Type B pancreatic cell (in vitro differentiated cells): Measurements from ENCODE around the gene NYAP2. TPM values are rescaled to one million over a fixed set of nuclear protein-coding genes. Genes with fewer than 3 reads are reported as not detected.

ENCODE experiments used
- DNase-seq: peaks from one replicate; pipeline ENCODE4 v3.0.0; 2021; ENCODE audit warnings: mixed read lengths; ENCODE audit not compliant: unreplicated experiment; ENCODE audit errors: extremely low spot score
- H3K27ac Mint-ChIP-seq: 2 replicates; pipeline ENCODE4 v1.8.0; 2021; ENCODE audit warnings: mild to moderate bottlenecking, mixed read lengths
- H3K27me3 Mint-ChIP-seq: 2 replicates; pipeline ENCODE4 v1.8.0; 2021; ENCODE audit warnings: mixed read lengths
- H3K36me3 Mint-ChIP-seq: 2 replicates; pipeline ENCODE4 v1.8.0; 2021; ENCODE audit warnings: mixed read lengths
- H3K4me1 Mint-ChIP-seq: one replicate; pipeline ENCODE4 v1.8.0; 2021; ENCODE audit warnings: mixed read lengths; ENCODE audit not compliant: unreplicated experiment
- H3K4me3 Mint-ChIP-seq: 2 replicates; pipeline ENCODE4 v1.8.0; 2021; ENCODE audit warnings: mild to moderate bottlenecking, mixed read lengths
- H3K9me3 Mint-ChIP-seq: 2 replicates; pipeline ENCODE4 v1.8.0; 2021; ENCODE audit warnings: mixed read lengths
- total RNA-seq: library from RNA; stranded (reverse); gene quantifications from 2 replicates; pipeline ENCODE4 v1.2.1, GENCODE V29; 2021; ENCODE audit warnings: low replicate concordance
- TF ChIP-seq, protein P1 (sequence below): fragments of 200-600 bp; sonication (generic); conservative IDR thresholded peaks from 2 replicates; pipeline ENCODE4 v1.5.0; 2021; ENCODE audit warnings: antibody characterized with exemption, mild to moderate bottlenecking

Gene NYAP2
- total RNA-seq, 1 donor from 2014 or later, result 0.46 TPM

DNA sequence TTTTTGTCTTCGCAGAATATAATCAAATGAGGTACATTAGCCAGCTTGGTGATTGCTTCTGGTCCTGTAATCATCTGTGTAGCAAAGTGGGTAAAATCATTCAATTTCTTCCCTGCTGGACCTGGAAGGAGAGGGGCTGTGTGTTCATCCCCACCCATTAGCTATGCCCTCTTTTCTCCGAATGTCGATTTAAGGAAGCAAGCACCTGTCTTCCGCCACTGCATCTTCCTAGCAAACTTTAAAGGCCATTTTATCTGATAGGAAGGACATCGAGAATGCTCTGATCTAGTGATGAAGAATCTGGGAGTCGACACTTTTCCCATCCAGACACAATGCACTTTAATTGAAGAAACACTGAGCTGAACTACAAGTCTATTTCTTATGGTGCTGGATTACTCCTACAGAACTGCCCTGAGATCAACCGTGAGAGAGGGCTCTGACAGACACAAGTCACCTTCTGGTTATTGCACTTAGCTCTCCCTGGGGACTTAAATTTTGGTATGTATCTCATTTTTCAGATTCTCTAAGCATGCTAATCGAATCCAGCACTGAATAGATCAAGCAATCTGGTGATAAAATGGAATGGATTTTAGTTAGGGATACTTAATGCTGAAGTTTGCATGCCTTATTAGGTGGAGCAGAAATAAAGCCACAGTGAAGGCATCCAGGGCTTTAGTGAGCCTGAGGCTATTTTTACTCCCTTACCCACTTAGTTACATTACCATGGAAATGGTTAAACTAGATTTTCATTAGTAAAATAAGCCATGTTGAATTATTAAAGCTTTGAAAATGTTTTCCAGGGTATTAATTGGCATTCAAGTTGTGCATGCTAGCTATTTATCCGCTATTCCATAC, 1.3 kb downstream of the NYAP2 start:
- peaks cover 31% of the 10 kb centered on the region for H3K27me3 Mint-ChIP-seq
- no peaks in the 10 kb centered on the region for H3K36me3 Mint-ChIP-seq
- DNase-seq, result no peak
- no peak overlapping the region for H3K27ac Mint-ChIP-seq
- H3K9me3 Mint-ChIP-seq, result no peaks in the 10 kb centered on the region
- no peaks in the 10 kb centered on the region for H3K4me1 Mint-ChIP-seq
- H3K4me3 Mint-ChIP-seq, result no peak overlapping the region
- TF ChIP-seq, protein P1, sequence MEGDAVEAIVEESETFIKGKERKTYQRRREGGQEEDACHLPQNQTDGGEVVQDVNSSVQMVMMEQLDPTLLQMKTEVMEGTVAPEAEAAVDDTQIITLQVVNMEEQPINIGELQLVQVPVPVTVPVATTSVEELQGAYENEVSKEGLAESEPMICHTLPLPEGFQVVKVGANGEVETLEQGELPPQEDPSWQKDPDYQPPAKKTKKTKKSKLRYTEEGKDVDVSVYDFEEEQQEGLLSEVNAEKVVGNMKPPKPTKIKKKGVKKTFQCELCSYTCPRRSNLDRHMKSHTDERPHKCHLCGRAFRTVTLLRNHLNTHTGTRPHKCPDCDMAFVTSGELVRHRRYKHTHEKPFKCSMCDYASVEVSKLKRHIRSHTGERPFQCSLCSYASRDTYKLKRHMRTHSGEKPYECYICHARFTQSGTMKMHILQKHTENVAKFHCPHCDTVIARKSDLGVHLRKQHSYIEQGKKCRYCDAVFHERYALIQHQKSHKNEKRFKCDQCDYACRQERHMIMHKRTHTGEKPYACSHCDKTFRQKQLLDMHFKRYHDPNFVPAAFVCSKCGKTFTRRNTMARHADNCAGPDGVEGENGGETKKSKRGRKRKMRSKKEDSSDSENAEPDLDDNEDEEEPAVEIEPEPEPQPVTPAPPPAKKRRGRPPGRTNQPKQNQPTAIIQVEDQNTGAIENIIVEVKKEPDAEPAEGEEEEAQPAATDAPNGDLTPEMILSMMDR, result no peak

DNA sequence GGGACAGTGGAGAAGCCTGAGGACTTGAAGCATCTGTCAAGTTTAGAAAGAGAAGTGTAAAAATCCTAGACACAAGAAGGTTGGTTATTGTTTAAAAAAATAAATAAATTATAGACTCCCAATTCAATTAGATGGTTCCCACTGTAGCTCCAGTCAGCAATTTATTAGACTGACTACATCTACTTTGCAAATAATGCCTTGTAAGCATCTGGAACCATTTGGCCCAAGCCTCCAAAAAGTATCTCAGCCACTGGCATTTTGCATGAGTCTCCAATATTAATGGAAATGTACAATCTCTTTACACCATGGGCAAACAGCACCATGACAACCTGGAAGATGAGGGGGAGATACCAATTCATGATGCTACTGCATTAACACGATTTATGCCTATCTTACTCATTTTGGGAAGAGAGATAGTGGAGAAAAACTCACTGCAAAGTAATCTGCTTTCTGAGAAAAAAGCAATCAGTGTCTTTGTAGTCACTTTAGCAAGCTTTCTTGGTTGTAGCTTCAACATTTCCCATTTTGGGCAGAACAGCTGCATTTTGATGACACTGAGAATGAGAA, 2.8 kb downstream of the NYAP2 start:
- no peaks in the 10 kb centered on the region for H3K4me1 Mint-ChIP-seq
- H3K4me3 Mint-ChIP-seq, result no peak overlapping the region
- no peaks in the 10 kb centered on the region for H3K36me3 Mint-ChIP-seq
- no peak overlapping the region for H3K27ac Mint-ChIP-seq
- TF ChIP-seq, protein P1, result no peak
- peaks cover 29% of the 10 kb centered on the region for H3K27me3 Mint-ChIP-seq
- no peak for DNase-seq
- no peaks in the 10 kb centered on the region for H3K9me3 Mint-ChIP-seq

DNA sequence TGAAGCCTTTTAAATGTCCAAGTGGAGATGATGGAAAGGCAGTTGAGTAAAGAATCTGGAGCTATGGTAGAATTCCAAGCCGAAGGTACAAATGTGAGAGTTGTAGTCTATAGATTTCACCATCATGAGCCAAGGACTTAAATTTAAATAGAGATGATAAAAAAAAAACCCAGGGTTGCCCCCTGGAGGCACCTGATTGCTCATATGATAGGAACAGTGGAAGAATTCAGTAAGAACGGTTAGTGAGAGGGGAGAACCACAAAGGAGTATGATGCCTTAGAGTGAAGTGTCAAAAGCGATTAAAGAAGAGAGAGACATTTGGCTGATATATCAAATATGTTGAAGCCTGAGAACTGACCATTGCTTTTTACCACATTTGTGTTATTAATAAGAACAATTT, 11.9 kb downstream of the NYAP2 start:
- no peaks in the 10 kb centered on the region for H3K36me3 Mint-ChIP-seq
- H3K9me3 Mint-ChIP-seq, result no peaks in the 10 kb centered on the region
- no peaks in the 10 kb centered on the region for H3K4me1 Mint-ChIP-seq
- peaks cover 4% of the 10 kb centered on the region for H3K27me3 Mint-ChIP-seq
- H3K27ac Mint-ChIP-seq, result no peak overlapping the region
- no peak for DNase-seq
- TF ChIP-seq, protein P1, result no peak
- H3K4me3 Mint-ChIP-seq, result no peak overlapping the region

DNA sequence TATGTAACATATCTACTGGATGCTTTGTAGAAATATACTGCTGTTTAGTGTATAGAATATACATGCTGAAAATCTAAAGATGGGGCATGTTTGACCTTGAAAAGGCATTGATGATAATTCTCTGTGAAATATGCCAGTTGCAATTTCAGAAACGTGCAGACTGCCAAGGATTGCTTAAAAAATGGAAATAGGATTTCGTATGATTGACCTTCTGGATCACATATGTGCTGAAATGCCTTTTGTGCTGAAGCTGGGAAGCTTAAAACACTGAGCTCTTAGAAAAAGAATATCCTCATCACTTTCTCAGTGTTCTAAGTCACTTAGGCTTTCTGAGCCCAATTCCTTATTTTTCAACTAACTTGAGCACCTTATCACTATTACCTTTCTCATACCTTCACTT, 14.3 kb downstream of the NYAP2 start:
- Mint-ChIP-seq H3K27ac (no peak overlapping the region), H3K4me3 (no peak overlapping the region), H3K9me3 (no peaks in the 10 kb centered on the region), H3K4me1 (no peaks in the 10 kb centered on the region), H3K36me3 (no peaks in the 10 kb centered on the region), H3K27me3 (peaks cover 4% of the 10 kb centered on the region)
- DNase-seq, result no peak
- TF ChIP-seq, protein P1, result no peak

DNA sequence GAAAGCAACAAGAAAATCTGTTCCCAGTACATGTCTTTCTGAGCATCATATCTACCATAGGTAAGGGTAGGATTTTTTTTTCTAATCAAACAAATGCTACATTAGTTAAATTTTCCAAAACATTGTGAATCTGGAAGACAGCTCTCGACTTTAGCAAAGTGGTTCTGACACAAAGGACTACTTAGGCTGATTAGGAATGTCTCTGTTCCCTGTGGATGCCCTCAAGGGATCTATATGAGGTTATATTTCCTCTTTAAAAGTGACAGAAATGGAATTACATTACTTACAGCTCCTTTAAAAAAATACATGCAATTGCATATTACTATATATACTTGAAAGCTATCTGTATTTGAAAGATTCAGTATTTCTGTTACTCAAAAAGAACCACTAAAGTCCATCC, 15.4 kb downstream of the NYAP2 start:
- Mint-ChIP-seq H3K36me3 (no peaks in the 10 kb centered on the region), H3K4me3 (no peak overlapping the region), H3K9me3 (no peaks in the 10 kb centered on the region), H3K27ac (no peak overlapping the region), H3K4me1 (no peaks in the 10 kb centered on the region), H3K27me3 (peaks cover 4% of the 10 kb centered on the region)
- no peak for DNase-seq
- TF ChIP-seq, protein P1, result no peak
